Tibial nerve (tissue), 4 donors: ENCODE measurements around the gene CORO7.

Experiments used
- EP300 ChIP-seq, 2 donors: sonication (generic); formaldehyde crosslinking; IDR thresholded peaks; one replicate each; pipeline ENCODE4 v1.6.1; 2017; ENCODE audit warnings: antibody characterized with exemption in 2 of 2, mild to moderate bottlenecking in 1 of 2
- POLR2A ChIP-seq, 2 donors: fragments of 450-650 bp; IDR thresholded peaks; one replicate each; pipeline ENCODE4 v1.6.1; 2017; ENCODE audit warnings: antibody characterized with exemption in 2 of 2, mild to moderate bottlenecking in 2 of 2, moderate library complexity in 2 of 2
- TF ChIP-seq, protein P1 (sequence below), 5 experiments: fragments of 200-600 bp in 3 of 5; fragments of 450-650 bp in 2 of 5; sonication (generic) in 3 of 5; IDR thresholded peaks; one replicate each; pipeline ENCODE4 v1.5.1; 2016 to 2019; ENCODE audit warnings: antibody characterized with exemption in 5 of 5, mild to moderate bottlenecking in 3 of 5, moderate library complexity in 2 of 5

GRCh38 chr16:4378999-4379690 lies 37.3 kb downstream of the CORO7 start:
- TF ChIP-seq, protein P1, sequence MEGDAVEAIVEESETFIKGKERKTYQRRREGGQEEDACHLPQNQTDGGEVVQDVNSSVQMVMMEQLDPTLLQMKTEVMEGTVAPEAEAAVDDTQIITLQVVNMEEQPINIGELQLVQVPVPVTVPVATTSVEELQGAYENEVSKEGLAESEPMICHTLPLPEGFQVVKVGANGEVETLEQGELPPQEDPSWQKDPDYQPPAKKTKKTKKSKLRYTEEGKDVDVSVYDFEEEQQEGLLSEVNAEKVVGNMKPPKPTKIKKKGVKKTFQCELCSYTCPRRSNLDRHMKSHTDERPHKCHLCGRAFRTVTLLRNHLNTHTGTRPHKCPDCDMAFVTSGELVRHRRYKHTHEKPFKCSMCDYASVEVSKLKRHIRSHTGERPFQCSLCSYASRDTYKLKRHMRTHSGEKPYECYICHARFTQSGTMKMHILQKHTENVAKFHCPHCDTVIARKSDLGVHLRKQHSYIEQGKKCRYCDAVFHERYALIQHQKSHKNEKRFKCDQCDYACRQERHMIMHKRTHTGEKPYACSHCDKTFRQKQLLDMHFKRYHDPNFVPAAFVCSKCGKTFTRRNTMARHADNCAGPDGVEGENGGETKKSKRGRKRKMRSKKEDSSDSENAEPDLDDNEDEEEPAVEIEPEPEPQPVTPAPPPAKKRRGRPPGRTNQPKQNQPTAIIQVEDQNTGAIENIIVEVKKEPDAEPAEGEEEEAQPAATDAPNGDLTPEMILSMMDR (IDR thresholded peaks at IDR 0.05), result no peak
- TF ChIP-seq POLR2A (IDR thresholded peaks at IDR 0.05), result no peak
- no peak for TF ChIP-seq EP300 (IDR thresholded peaks at IDR 0.05)
